Endothelial cell (in vitro differentiated cells): ENCODE results near the gene VRK1. TPM values are rescaled to one million over a fixed set of nuclear protein-coding genes. Genes with fewer than 3 reads are reported as not detected.
A peak's percentile ranks its signal among the peaks of the same experiment; 100 is the strongest.

Experiments used
- DNase-seq: peaks from one replicate; pipeline ENCODE4 v3.0.0; 2021; ENCODE audit warnings: low spot score
- H3K27ac Mint-ChIP-seq: one replicate; pipeline ENCODE4 v1.8.0; 2021; ENCODE audit warnings: mixed read lengths, inconsistent platforms; ENCODE audit not compliant: unreplicated experiment
- H3K27me3 Mint-ChIP-seq: one replicate; pipeline ENCODE4 v1.8.0; 2021; ENCODE audit warnings: mild to moderate bottlenecking, moderate library complexity, mixed read lengths, inconsistent platforms; ENCODE audit not compliant: unreplicated experiment
- H3K36me3 Mint-ChIP-seq: one replicate; pipeline ENCODE4 v1.8.0; 2021; ENCODE audit warnings: mild to moderate bottlenecking, low read depth, mixed read lengths, inconsistent platforms; ENCODE audit not compliant: unreplicated experiment
- H3K4me1 Mint-ChIP-seq: one replicate; pipeline ENCODE4 v1.8.0; 2021; ENCODE audit warnings: mild to moderate bottlenecking, mixed read lengths, inconsistent platforms; ENCODE audit not compliant: unreplicated experiment
- H3K4me3 Mint-ChIP-seq: one replicate; pipeline ENCODE4 v1.8.0; 2021; ENCODE audit warnings: mild to moderate bottlenecking, mixed read lengths, inconsistent platforms; ENCODE audit not compliant: unreplicated experiment
- H3K9me3 Mint-ChIP-seq: one replicate; pipeline ENCODE4 v1.8.0; 2021; ENCODE audit warnings: mixed read lengths, inconsistent platforms; ENCODE audit not compliant: unreplicated experiment
- CTCF ChIP-seq: fragments of 200-600 bp; sonication (generic); IDR thresholded peaks from one replicate; pipeline ENCODE4 v1.5.0; 2021; ENCODE audit warnings: antibody characterized with exemption; ENCODE audit not compliant: unreplicated experiment
- total RNA-seq: library from RNA; stranded (reverse); fragmentation: NEBNext Ultra II Directional; extraction: Animal tissue kit (Norgen Biotek cat#: 25700); gene quantifications from one replicate; pipeline ENCODE4 v1.2.1, GENCODE V29; 2021; ENCODE audit not compliant: unreplicated experiment

VRK1 gene
- total RNA-seq, 1 donor from 2014 or later, result 32.0 TPM

- H3K9me3 Mint-ChIP-seq, result no peaks in the 10 kb centered on the region
- H3K36me3 Mint-ChIP-seq, result peaks cover 5% of the 10 kb centered on the region
- DNase-seq, result no peak
- H3K4me1 Mint-ChIP-seq, result peaks cover 3% of the 10 kb centered on the region
- H3K4me3 Mint-ChIP-seq, result no peak overlapping the region
- TF ChIP-seq CTCF, result no peak
- no peaks in the 10 kb centered on the region for H3K27me3 Mint-ChIP-seq
- H3K27ac Mint-ChIP-seq, result no peak overlapping the region
These were observed 52.6 kb downstream of the VRK1 start for GRCh38 chr14:96849733-96850132.

GRCh38 chr14:96851694-96852381 lies 54.7 kb downstream of the VRK1 start:
- DNase-seq, result no peak
- no peak overlapping the region for H3K4me3 Mint-ChIP-seq
- peaks cover 5% of the 10 kb centered on the region for H3K36me3 Mint-ChIP-seq
- no peak for TF ChIP-seq CTCF
- H3K4me1 Mint-ChIP-seq, result peaks cover 3% of the 10 kb centered on the region
- H3K9me3 Mint-ChIP-seq, result no peaks in the 10 kb centered on the region
- H3K27me3 Mint-ChIP-seq, result no peaks in the 10 kb centered on the region
- H3K27ac Mint-ChIP-seq, result no peak overlapping the region

- DNase-seq, result peak; percentile 8
- no peaks in the 10 kb centered on the region for H3K27me3 Mint-ChIP-seq
- peak; percentile 98 for TF ChIP-seq CTCF
- H3K27ac Mint-ChIP-seq, result no peak overlapping the region
- H3K9me3 Mint-ChIP-seq, result no peaks in the 10 kb centered on the region
- peaks cover 3% of the 10 kb centered on the region for H3K4me1 Mint-ChIP-seq
- H3K4me3 Mint-ChIP-seq, result no peak overlapping the region
- H3K36me3 Mint-ChIP-seq, result peaks cover 2% of the 10 kb centered on the region
These were observed 55.7 kb downstream of the VRK1 start for GRCh38 chr14:96852823-96853422.

DNA sequence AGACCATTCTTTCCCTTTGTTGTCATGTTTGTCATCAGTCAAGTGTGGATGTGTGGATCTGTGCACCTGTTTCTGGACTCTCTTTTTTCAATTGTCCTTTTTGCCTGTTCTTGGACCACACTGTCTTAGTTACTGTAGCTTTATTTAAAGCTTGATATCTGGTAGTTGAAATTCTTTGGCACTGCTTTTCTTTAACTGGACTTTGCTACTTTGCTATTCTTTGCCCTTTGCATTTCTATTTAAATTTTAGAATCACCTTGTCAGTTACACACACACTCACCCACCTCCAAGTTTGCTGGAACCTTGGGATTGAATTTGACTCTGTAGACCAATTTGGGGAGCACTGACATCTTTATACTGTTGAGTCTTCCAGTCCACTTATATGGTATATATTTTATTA lies 61.5 kb downstream of the VRK1 start:
- no peaks in the 10 kb centered on the region for H3K36me3 Mint-ChIP-seq
- H3K4me3 Mint-ChIP-seq, result no peak overlapping the region
- no peaks in the 10 kb centered on the region for H3K27me3 Mint-ChIP-seq
- no peak overlapping the region for H3K27ac Mint-ChIP-seq
- peaks cover 6% of the 10 kb centered on the region for H3K4me1 Mint-ChIP-seq
- TF ChIP-seq CTCF, result no peak
- DNase-seq, result no peak
- no peaks in the 10 kb centered on the region for H3K9me3 Mint-ChIP-seq

DNA sequence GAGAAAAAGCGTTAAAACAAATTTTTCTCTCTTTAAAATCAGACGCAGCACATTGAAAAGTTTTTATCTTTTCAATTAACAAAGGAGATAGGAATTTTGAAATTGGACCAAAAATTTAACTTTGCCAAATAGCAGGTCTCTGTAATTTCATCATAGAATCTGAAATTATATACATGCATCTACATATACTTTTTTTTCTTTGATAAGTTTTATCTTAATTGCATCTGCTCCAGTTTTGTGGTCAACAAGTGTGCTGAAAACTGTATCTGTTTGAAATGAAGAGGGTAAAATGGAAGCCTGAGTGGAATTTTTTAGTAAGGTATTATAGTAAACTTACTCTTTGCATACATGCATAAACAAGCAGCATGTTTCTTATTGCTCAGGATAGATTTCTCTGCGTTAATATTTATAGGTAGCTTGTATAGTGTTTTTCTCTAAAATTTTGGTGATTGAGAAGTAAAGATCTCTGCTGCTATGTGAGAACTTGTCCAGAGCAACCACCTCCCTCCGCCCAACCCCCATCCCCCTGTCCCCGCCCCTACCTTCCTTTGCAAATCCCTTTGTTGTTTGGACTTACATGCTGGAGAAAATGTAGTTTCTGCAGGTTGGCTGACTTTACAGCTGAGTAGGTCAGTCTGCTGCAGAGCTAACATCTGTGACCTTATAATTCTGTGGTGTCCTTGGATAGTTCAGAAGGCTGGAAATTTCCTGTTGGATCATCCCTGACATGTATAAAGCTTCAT lies 64.6 kb downstream of the VRK1 start:
- Mint-ChIP-seq H3K9me3 (no peaks in the 10 kb centered on the region), H3K4me3 (no peak overlapping the region), H3K27me3 (no peaks in the 10 kb centered on the region), H3K36me3 (peaks cover 6% of the 10 kb centered on the region), H3K27ac (no peak overlapping the region), H3K4me1 (peaks cover 6% of the 10 kb centered on the region)
- TF ChIP-seq CTCF, result no peak
- DNase-seq, result peak; percentile 35
